ENCODE data around the gene ZDHHC12.

The ZDHHC12 gene

GRCh38 chr9:128675382-128675781 lies 48.5 kb downstream of the ZDHHC12 start:
- no peak overlapping the region for H3K27ac ChIP-seq
- DNase-seq (ENCODE audit: low spot score) = no peak
- ChIA-PET CTCF (interaction anchor here (0.6 kb wide), 1 partner anchor 91 kb away, joined by 3 read pairs; no protein-coding TSS in a partner anchor), POLR2A (ENCODE audit: low non-redundant PET) (interaction anchor here (0.6 to 0.9 kb wide), 3 partner anchors 10 to 139 kb away, joined by 3 to 9 read pairs (median 3); no protein-coding TSS in a partner anchor)
- no peak for TF ChIP-seq CTCF (conservative IDR thresholded peaks at IDR 0.05; ENCODE audit: low read depth)

Data from RWPE1 (cell line).